Measurements from ENCODE around the gene SHCBP1.
"Not testable (repeated sequence)": the region's sequence is repeated elsewhere in the genome, so short reads cannot be mapped to it uniquely, and the experiment has no call there.

Gene SHCBP1, protein sequence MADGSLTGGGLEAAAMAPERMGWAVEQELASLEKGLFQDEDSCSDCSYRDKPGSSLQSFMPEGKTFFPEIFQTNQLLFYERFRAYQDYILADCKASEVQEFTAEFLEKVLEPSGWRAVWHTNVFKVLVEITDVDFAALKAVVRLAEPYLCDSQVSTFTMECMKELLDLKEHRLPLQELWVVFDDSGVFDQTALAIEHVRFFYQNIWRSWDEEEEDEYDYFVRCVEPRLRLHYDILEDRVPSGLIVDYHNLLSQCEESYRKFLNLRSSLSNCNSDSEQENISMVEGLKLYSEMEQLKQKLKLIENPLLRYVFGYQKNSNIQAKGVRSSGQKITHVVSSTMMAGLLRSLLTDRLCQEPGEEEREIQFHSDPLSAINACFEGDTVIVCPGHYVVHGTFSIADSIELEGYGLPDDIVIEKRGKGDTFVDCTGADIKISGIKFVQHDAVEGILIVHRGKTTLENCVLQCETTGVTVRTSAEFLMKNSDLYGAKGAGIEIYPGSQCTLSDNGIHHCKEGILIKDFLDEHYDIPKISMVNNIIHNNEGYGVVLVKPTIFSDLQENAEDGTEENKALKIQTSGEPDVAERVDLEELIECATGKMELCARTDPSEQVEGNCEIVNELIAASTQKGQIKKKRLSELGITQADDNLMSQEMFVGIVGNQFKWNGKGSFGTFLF

DNA sequence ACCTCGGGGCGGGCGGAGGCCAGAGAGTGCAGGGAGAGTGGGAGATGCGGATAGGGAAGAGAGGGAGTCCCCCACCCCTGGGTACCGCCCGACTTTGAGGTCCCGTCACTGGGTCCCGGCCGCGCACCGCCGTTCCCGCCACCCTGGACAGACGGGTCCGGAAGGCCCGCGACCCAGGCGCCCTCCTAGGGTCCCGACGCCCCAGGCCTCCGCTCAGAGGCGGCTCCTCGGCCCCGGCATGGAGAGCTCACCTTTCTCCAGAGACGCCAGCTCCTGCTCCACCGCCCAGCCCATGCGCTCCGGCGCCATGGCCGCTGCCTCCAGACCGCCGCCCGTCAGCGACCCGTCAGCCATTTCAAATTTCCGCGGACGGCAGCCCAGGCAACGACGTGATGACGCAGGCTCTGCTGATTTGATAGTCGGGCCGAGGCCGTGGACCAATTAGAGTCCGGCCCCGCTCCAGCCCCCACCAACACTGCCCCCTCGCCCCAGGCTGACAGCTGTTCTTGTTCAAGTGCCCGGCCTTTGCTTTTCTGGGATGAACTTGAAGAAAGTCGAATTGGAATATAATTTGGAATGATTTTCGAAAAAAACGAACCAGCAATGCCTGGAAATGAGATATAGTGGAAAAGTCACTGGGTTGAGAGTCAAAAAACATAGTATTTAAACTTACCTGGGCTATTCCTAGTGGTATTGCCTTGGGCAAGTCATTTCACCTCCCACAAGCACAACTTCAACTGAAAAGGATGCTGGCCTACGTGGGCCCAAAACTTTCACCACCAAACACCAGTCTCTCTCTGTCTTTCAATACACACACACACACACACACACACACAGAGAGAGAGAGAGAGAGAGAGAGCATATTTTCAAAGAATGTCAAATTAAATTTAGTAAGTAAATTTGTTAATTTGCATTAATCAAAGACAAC is at the start of gene SHCBP1:
SHCBP1 (minus strand) TSS at position 374 of the 928 bp plus-strand sequence; CDS start at position 354, 20 bp downstream.
- peak; percentile 72 to 79 for DNase-seq (ENCODE audit: low read depth in 2 of 2)

DNA sequence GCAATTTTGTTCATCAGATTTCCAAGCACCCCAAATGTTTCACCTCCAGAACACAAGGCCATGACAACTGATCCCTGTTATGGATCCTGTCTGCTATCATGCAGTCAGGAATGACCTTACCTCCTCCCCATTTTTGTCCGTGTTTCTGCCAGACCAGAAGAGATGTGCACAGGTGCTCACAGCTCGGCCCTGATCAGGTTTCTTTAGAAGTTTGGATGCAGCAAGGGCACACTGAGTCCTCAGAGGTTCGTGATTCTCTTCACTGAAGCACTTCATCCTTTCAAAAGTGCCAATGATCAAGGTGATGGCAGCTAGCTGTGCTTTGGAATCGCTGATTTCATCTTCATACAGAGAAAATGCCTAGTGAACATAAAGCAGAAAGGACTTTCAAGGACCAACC is 40.9 kb upstream of the SHCBP1 start:
- no peak for DNase-seq (ENCODE audit: low read depth in 2 of 2)

DNA sequence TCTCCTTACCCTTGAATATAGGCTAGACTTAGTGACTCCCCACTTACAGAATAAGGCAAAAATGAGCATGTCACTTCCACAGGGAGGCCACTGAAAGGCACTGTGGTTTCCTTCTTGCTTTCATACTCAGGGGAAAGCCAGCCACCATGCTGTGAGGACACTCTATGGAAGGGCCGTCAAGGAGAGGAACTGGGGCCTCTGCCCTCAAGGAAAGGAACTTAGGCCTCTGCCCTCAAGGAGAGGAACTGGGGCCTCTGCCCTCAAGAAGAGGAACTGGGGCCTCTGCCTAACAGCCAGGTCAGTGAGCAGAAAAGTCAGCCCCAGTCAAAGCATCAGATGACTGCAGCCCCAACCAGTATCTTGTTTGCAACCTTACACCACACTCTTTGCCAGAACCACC is 37.7 kb upstream of the SHCBP1 start:
- DNase-seq (ENCODE audit: low read depth in 2 of 2) = peak in 1 of 2 donors; percentile 3

DNA sequence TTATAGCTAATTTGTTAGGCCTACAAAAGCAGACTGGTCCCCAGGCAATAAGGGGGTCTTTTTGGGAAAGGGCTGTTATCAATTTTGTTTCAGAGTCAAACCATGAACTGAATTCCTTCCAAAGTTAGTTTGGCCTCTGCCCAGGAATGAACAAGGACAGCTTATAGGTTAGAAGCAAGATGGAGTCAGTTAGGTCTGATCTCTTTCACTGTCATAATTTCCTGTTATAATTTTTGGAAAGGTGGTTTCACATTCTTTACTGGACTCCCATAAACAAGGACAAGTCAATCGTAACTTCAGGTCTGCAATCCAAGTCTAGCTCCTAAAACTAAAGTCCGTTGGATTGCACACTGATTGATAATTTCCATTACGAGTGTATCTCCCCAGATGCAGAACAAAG is 30.1 kb upstream of the SHCBP1 start:
- no peak for DNase-seq (ENCODE audit: low read depth in 2 of 2)

DNA sequence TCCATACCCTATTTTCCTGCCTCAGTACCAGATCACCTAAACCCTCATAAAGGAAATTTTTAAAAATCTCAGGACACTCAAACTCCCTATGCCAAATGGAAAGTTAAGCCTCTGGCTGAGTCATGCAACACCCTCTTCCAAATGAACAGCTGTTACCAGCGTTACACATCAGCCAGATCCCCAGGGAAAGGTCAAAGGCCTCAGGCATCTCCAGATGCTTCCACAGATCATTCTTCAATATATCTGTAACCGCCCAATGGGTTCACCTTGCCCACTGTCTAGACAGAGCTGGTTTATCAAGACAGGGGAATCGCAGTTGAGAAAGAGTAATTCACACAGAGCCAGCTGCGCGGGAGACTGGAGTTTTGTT is 29.1 kb upstream of the SHCBP1 start:
- DNase-seq (ENCODE audit: low read depth in 2 of 2) = no peak

DNA sequence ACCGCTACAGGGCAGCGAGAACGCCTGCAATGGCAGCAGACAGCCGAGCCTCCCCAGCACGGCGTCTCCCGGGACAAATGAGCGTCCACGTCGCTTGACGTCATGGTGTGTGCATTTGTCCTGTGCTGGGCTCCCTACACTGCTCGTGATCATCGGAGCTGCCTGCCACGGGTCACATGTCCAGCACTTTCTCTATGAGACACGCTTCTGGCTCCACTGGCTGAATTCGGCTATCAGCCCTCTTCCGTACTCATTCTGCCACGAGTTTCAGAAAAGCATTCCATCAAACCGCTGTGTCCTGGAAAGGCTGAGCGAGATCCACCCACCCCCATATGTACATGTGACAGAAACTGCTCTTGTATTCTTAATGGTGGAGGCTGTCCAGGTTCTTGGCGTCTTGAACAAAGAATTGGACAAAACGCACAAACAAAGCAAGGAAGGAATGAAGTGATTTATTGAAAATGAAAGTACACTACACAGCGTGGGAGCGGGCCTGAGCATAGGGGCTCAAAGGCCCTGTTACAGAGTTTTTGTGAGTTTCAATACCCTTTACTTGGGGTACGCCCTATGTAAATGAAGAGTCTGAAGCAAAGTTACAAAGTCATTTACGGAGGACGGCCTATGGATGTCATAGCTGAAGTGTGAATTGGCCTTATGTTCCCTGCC is 28.5 kb upstream of the SHCBP1 start:
- DNase-seq (ENCODE audit: low read depth in 2 of 2) = no peak

DNA sequence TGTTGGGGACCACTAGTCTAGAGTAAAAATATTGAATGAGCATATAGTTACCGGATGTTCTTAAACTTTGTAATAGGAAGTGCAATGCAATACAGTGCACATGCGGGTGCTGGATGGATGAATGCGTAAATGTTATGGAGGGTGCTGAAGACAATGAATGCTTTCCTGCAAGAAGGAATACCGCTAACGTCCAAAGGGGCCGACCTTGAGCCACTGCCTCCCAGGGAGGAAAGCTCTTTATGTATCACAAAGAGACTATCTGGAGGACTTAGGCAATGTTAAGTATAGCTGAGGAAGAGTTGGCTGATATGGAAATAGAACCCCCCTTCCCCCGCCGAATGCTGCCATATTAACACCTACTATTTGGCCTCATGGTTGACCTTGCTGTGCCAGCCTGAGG is 27.5 kb upstream of the SHCBP1 start:
- DNase-seq (ENCODE audit: low read depth in 2 of 2) = no peak

DNA sequence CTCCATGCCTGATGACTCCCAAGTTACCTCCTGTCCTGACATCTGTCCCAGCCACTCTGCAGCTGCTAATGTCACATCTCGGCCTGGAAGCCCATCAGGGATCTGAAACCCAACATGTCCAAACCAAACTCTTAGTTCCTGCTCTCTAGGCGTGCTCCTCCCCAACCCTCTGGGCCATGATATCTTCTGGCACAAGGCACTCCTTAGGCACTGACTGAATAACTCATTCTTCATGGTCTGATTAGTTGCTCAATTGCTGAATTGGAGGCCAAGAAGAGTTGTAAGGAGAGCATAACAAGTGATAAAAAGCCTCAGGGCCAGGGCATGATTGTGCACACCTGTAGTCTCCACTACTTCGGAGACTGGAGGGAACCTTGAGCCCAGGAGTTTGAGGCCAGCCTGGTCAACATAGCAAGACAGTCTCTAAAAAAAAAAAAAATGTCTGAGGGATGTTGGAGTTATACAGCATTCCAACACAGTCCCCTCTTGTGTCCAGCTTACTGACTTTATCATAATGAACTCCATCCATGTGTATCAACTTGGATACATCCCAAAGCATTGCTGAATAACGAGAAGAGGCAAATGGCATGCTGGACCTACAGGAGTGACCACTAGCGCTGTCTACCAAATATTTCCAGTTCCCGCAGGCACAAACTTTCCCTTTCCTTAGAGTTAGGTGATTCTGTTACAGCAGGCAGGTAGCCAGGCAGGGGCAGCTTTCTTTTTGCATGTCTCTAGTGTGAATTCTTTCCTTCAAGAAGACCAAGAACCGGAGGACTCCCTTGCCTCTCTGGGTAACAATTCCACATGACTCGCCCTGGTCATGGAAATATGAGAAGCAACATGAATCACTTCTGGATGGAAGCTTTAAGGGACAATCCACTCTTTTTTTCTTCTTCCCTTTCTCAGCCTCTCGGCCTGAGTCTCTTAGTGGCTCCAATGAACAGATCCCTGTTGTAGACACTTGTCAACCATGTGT is 18.1 kb upstream of the SHCBP1 start:
- DNase-seq (ENCODE audit: low read depth in 2 of 2) = no peak

DNA sequence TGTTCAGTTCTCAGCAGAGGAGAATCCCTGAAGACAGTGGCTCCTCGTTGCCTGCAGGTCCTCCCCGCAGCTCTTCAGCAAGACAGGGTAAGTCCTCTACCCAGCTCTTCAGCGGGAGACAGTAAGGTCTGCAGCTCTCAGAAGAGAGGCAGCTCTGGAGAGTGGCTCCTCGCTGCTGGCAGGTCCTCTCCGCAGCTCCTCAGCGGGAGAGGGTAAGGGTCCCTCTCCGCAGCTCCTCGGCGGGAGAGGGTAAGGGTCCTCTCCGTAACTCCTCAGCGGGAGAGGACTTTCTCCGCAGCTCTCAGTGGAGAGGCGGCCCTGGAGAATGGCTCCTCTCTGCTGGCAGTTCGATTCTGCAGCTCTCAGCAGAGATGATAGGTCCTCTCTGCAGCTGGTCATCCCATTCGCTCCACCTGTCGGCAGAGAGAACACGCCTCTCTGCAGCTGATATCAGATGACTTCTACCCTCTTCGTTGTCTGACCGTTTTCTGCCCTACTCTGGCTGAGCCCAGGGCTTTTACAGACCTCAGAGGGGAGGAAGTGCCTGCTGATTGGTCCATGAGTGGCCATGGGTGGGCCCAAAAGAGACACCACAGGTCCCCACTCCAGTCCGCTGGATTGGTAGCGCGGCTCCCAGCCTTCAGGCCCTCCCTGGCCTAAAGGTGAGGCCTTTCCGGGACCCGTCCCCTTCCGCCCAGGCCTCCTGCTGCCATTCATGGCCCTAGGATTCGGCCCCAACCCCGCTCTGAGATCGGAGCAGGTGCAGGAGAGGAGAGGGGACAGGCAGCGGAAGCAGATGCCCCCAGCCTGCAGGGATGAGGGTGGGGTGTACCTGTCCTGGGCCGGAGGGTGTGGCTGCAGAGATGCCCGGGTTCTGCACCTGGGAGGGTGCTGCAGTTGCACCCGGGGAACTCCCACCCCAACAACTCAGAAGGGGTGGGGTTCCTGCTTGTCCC is 11.9 kb upstream of the SHCBP1 start:
- no peak for DNase-seq (ENCODE audit: low read depth in 2 of 2)

DNA sequence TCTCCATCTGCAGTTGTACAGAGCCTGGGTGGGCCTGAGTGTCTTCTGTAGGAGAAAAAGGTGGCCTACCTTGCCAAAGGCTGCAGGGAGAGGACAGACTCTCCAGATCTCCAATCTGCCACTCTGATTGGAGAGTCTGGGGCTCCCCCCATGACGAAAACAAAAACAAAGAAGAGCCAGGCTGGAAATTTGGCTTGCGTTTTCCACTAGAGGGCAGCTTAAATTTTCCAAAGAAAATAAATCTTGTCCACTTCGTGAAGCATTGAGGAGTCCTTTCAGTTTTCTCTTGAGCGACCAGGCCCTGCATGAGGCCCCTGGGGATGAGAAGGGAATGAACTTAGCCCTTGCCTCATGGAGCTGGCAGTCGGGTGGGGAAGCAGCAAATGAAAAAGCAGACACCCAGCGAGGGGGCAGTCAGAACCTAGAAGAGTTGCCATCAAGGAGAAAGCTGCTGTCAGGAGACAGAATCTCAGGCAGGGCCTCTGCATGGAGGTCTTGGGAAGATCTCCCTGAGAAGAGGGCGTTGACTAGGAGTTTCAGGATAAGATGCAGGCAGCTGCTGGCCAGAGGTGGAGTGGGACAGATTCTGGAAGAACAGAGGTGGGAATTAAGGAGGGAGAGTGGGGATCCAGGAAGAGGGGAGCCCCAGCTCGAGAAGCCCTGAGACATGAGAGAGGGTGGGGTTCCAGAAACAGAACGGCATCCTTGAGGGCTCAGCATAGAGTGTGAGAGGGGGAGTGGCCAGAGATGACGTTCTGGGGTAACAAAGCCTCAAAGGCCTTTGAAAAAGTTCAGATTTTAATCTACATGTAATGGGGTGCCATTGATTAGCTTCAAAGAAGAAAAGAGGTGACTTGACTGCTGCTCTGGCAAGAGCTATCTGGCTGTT is 8.4 kb upstream of the SHCBP1 start:
- DNase-seq (ENCODE audit: low read depth in 2 of 2) = no peak

DNA sequence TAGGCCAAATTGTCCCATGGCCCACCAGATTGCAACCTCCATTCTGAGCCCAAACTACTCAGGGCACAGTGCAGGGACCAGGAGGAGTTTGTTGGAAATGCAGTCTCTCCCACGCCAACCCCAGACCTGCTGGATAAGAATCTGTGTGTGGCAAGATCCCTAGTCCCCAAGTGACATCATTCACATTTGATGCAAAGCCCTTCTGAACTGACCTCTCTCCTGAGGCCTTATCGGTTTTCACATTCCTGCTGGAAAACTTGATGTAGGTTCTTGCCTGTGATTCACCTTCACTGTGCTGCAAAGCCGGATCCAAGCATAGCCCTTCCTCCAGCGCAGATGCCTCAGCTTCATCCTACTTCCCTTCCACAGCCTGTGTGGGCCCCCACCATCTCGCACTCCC is 6.6 kb upstream of the SHCBP1 start:
- no peak for DNase-seq (ENCODE audit: low read depth in 2 of 2)

DNA sequence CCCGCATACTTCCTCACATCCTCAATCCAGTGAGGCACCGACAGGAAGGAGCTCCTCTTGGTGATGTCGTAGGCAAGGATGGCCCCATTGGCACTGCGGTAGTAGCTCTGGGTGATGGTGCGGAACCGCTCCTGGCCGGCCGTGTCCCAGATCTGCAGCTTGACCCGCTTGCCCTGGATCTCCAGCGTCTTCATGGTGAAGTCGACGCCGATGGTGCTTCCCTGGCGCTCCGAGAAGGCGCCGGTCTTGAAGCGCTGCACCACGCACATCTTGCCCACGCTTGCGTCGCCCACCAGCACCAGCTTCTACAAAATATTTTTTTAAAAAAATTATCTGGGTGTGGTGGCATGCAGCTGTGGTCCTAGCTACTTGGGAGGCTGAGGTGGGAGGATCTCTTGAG is 5.5 kb upstream of the SHCBP1 start:
- not testable (repeated sequence) for DNase-seq (ENCODE audit: low read depth in 2 of 2)

DNA sequence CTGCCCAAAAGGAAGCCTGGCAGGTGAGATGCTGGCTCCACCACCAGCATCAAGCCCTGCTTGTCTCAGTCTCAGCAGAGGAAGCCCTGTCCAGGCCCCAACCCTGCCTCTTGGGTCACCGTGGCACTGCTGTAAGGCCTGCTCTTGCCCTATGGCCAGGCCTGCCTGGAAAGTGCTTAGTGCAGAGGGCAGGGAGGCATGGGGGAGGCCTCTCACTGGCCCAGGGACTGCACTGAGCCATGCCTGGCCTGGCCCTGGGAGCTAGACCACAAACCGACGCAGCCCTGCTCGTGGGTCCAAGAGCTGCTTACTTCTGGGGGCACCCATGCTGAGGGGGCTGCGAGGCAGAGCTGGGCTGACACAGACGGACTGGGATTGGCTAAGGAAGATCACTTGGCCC is 3.7 kb upstream of the SHCBP1 start:
- not testable (repeated sequence) for DNase-seq (ENCODE audit: low read depth in 2 of 2)

DNA sequence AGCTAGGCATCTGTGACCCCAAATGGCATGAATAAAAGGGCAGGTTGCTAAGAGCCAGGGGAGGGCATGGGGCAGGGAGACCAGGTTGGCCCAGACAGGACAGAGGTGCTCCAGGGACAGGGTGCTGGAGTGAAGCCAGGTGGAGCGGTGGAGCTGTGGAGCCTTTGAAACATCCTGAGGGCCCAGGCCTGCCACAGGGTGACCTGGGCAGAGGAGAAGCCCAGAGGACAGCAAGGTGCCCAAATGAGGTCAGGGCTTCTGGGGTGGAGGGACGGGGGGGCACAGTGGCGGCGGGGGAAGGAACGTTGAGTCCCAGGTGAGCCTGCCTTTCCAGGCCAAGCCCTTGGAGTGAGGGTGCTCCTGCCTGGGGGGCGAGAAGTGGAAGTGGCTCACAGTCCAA is 2.5 kb upstream of the SHCBP1 start:
- not testable (repeated sequence) for DNase-seq (ENCODE audit: low read depth in 2 of 2)

DNA sequence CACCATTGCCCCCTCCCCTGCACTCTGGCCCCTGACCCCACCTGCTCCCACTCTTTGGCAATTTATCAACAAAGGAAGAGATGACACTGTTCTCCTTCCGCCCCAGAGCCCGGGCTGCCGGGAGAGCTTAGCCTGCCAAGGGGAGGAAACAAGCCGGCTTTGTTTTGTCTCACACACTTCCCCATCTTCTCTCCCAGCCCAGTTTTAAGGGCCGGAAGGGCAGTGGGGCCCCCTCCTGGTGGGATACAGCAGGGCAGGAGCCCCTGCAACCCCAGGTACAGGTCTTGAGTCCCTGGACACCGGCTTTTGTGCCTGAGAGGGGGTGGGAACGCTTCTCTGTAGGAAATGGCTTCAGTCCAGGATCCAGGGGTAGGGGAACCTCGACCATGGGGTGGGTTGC is 2.1 kb upstream of the SHCBP1 start:
- DNase-seq (ENCODE audit: low read depth in 2 of 2) = not testable (repeated sequence)

DNA sequence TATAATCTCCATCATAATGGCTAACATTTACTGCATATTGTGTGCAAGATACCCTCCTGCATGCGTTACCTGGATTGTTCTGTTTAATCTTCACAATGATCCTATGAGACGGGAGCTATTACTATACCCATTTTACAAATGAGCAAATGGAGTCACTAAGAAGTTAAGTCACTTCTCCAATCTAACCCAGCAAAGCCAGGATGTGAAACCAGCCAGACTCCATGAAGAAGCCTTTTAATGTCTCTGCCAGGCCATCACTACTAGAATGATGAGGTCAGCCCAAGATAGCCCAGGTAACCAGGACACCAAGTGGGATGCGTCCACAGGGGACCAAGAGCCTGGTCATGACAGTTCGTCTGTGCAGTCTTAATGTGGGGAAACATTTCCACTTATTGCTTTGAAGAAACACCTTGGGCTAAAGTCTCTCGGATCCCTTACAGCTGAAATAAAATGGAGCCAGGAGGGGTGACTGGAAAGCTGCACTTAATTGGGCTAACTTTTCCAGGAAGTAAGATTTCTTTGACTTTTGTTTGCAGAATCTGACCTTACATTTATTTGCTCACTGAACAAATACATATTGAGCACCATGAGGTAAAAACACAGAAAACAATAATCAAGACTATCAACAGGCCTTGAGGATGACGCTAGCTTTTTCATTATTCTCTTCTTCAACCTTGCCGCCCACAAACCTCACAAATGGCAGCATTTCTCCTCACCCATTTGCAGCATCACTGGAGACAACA is 926 bp upstream of the SHCBP1 start:
- DNase-seq (ENCODE audit: low read depth in 2 of 2) = no peak

DNA sequence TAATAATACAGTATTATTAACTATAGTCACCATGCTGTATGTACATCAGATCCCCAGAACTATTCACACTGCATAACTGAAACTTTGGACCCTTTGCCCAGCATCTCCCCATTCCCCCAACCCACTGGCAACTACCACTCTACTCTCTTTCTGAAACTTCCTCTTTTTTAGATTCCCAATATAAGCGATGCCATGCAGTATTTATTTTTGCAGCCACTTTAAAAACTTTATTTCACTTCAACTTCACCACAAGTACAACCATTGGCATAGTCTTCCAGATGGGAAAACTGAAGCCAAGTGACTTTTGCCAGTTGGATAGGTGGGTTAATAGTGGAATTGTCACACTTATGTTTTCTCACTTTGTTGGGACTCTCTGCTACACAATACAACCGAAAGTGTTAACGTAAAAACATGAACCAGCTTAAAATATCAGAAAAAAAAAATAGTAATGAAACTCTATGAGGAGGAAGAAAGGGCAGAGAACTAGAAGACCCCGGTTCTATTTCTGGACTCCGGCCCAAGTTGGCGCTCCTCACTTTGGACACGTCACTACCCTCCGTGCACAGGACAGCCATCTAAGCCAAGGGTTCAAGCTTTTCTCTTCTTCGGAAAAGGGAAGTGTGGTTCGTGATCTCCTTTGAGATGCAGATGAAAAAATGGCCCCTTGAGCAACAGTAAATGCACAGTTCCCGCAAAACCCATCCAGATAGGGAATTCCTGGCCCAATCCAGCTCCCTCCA is 743 bp downstream of the SHCBP1 start:
- no peak for DNase-seq (ENCODE audit: low read depth in 2 of 2)

Data from stimulated activated CD4-positive, alpha-beta T cell treated with anti-CD3 and anti-CD28 coated beads, Interleukin-4, amount 100 ng/mL, for 48 hours (primary cell).